Neural cell (in vitro differentiated cells): ENCODE results near the gene LPP. TPM values are rescaled to one million over a fixed set of nuclear protein-coding genes. Genes with fewer than 3 reads are reported as not detected.

ENCODE experiments used
- H2AFZ ChIP-seq: fragments of 200-600, 300-800 bp; sonication (generic), shearing (Covaris generic); 2 replicates; pipeline ENCODE4 v1.6.0; 2014; ENCODE audit warnings: low read depth, mild to moderate bottlenecking, antibody characterized with exemption, low read length, moderate library complexity
- H3F3A ChIP-seq: fragments of 200-600 bp; shearing (Covaris generic); 2 replicates; pipeline ENCODE4 v1.6.1; 2016; ENCODE audit warnings: mild to moderate bottlenecking, moderate library complexity, mixed read lengths, antibody characterized with exemption, low read length; ENCODE audit not compliant: insufficient read depth, poor library complexity, severe bottlenecking
- H3K27ac ChIP-seq: fragments of 200-600, 300-800 bp; sonication (generic), shearing (Covaris generic); 2 replicates; pipeline ENCODE4 v1.5.1; 2014; ENCODE audit warnings: mild to moderate bottlenecking, low read length, moderate library complexity
- H3K27me3 ChIP-seq: fragments of 300-800, 200-600 bp; sonication (generic), shearing (Covaris generic); 2 replicates; pipeline ENCODE4 v1.6.0; 2014; ENCODE audit warnings: mild to moderate bottlenecking, low read depth, low read length, moderate library complexity; ENCODE audit not compliant: insufficient read depth
- H3K36me3 ChIP-seq: fragments of 300-800, 200-600 bp; sonication (generic), shearing (Covaris generic); 2 replicates; pipeline ENCODE4 v1.5.1; 2014; ENCODE audit warnings: mild to moderate bottlenecking, antibody characterized with exemption, low read length, moderate library complexity; ENCODE audit not compliant: insufficient read depth
- H3K4me2 ChIP-seq: fragments of 300-800, 200-600 bp; sonication (generic), shearing (Covaris generic); 2 replicates; pipeline ENCODE4 v1.6.0; 2014; ENCODE audit warnings: mild to moderate bottlenecking, low read length
- H3K4me3 ChIP-seq: fragments of 300-800, 200-600 bp; sonication (generic), shearing (Covaris generic); 2 replicates; pipeline ENCODE4 v1.5.1; 2014; ENCODE audit warnings: mild to moderate bottlenecking, low read length, moderate library complexity
- H3K79me2 ChIP-seq: fragments of 200-600 bp; shearing (Covaris generic); replicated peaks from 2 replicates; pipeline ENCODE4 v1.6.0; 2014; ENCODE audit warnings: mild to moderate bottlenecking, low read length, moderate library complexity; ENCODE audit not compliant: insufficient read depth
- H3K9ac ChIP-seq: fragments of 300-800, 200-600 bp; sonication (generic), shearing (Covaris generic); 2 replicates; pipeline ENCODE4 v1.6.1; 2016; ENCODE audit warnings: mild to moderate bottlenecking, low read length, mixed read lengths
- H3K9me2 ChIP-seq: fragments of 200-600 bp; shearing (Covaris generic); 2 replicates; pipeline ENCODE4 v1.6.1; 2016; ENCODE audit warnings: mild to moderate bottlenecking, low read length, mixed read lengths; ENCODE audit not compliant: insufficient read depth
- H3K9me3 ChIP-seq: fragments of 200-600, 300-800 bp; sonication (generic), shearing (Covaris generic); 2 replicates; pipeline ENCODE4 v1.6.1; 2016; ENCODE audit warnings: mild to moderate bottlenecking, mixed run types, low read length, moderate library complexity, mixed read lengths
- H4K20me1 ChIP-seq: fragments of 200-600 bp; shearing (Covaris generic); 2 replicates; pipeline ENCODE4 v1.6.1; 2016; ENCODE audit warnings: mild to moderate bottlenecking, mixed run types; ENCODE audit not compliant: insufficient read depth
- CTCF ChIP-seq: fragments of 450-650 bp; IDR thresholded peaks from 2 replicates; pipeline ENCODE4 v1.5.1; 2014; ENCODE audit warnings: antibody characterized with exemption, mild to moderate bottlenecking, moderate library complexity; ENCODE audit not compliant: poor library complexity, severe bottlenecking
- EP300 ChIP-seq: fragments of 450-650 bp; conservative IDR thresholded peaks from 2 replicates; pipeline ENCODE4 v1.6.1; 2014; ENCODE audit warnings: antibody characterized with exemption, mild to moderate bottlenecking, moderate library complexity; ENCODE audit not compliant: poor library complexity, severe bottlenecking
- EZH2 ChIP-seq: fragments of 200-600, 300-800 bp; shearing (Covaris generic), sonication (generic); IDR thresholded peaks from 2 replicates; pipeline ENCODE4 v1.6.1; 2014; ENCODE audit warnings: antibody characterized with exemption, low read length, borderline replicate concordance, mild to moderate bottlenecking; ENCODE audit not compliant: insufficient read depth, poor library complexity, severe bottlenecking
- MXI1 ChIP-seq: fragments of 450-650 bp; conservative IDR thresholded peaks from 2 replicates; pipeline ENCODE4 v1.6.1; 2014; ENCODE audit warnings: antibody characterized with exemption, mild to moderate bottlenecking; ENCODE audit not compliant: poor library complexity, severe bottlenecking
- POLR2AphosphoS5 ChIP-seq: IDR thresholded peaks from 2 replicates; pipeline ENCODE4 v1.6.1; 2012
- RAD21 ChIP-seq: fragments of 450-650 bp; conservative IDR thresholded peaks from 2 replicates; pipeline ENCODE4 v1.6.1; 2014; ENCODE audit warnings: antibody characterized with exemption, mild to moderate bottlenecking, moderate library complexity
- SMC3 ChIP-seq: fragments of 450-650 bp; conservative IDR thresholded peaks from 2 replicates; pipeline ENCODE4 v1.6.1; 2014; ENCODE audit warnings: antibody characterized with exemption, mild to moderate bottlenecking, moderate library complexity; ENCODE audit not compliant: poor library complexity
- TAF1 ChIP-seq: IDR thresholded peaks from 2 replicates; pipeline ENCODE4 v1.6.1; 2012; ENCODE audit warnings: low read depth
- polyA plus RNA-seq: library from polyadenylated mRNA; depleted of rRNA; stranded (reverse); fragments of >200 nt; gene quantifications from 2 replicates; pipeline ENCODE4 v1.2.3, GENCODE V29; 2014
- TF ChIP-seq, protein P1 (sequence below): IDR thresholded peaks from 2 replicates; pipeline ENCODE4 v1.6.1; 2012; ENCODE audit warnings: borderline replicate concordance

The LPP gene
- polyA plus RNA-seq, 1 donor from 2014 or later, result 3.0 TPM

DNA sequence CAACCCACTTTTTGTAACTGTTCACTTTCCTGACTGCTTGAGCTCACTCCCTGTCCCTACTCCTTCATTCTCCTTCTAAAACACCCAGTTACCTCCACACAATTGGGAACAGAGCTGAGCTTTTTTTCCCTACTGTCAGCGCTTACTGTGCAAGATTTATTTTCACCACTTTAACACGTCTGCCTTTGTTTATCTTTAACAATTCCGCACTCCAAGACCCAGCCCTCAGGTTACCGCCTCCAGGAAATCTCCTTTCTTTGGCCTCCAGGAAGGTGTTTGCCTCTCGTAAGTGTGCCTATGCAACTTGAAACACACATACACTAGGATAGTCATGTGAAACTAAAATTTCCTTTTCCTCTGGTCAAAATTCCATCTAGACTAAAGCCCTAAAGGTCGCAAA, 745.9 kb downstream of the LPP start:
- no peaks in the 10 kb centered on the region for H3F3A ChIP-seq
- no peak for TF ChIP-seq MXI1
- no peak for TF ChIP-seq POLR2AphosphoS5
- no peak for TF ChIP-seq EP300
- no peak for TF ChIP-seq EZH2
- no peak for TF ChIP-seq SMC3
- TF ChIP-seq, protein P1, sequence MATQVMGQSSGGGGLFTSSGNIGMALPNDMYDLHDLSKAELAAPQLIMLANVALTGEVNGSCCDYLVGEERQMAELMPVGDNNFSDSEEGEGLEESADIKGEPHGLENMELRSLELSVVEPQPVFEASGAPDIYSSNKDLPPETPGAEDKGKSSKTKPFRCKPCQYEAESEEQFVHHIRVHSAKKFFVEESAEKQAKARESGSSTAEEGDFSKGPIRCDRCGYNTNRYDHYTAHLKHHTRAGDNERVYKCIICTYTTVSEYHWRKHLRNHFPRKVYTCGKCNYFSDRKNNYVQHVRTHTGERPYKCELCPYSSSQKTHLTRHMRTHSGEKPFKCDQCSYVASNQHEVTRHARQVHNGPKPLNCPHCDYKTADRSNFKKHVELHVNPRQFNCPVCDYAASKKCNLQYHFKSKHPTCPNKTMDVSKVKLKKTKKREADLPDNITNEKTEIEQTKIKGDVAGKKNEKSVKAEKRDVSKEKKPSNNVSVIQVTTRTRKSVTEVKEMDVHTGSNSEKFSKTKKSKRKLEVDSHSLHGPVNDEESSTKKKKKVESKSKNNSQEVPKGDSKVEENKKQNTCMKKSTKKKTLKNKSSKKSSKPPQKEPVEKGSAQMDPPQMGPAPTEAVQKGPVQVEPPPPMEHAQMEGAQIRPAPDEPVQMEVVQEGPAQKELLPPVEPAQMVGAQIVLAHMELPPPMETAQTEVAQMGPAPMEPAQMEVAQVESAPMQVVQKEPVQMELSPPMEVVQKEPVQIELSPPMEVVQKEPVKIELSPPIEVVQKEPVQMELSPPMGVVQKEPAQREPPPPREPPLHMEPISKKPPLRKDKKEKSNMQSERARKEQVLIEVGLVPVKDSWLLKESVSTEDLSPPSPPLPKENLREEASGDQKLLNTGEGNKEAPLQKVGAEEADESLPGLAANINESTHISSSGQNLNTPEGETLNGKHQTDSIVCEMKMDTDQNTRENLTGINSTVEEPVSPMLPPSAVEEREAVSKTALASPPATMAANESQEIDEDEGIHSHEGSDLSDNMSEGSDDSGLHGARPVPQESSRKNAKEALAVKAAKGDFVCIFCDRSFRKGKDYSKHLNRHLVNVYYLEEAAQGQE, result no peak
- TF ChIP-seq TAF1, result no peak
- no peak for TF ChIP-seq RAD21
- TF ChIP-seq CTCF, result no peak
- no peak overlapping the region for H3K9ac ChIP-seq
- no peak overlapping the region for H3K4me2 ChIP-seq
- no peaks in the 10 kb centered on the region for H3K79me2 ChIP-seq
- no peaks in the 10 kb centered on the region for H4K20me1 ChIP-seq
- H3K27me3 ChIP-seq, result no peaks in the 10 kb centered on the region
- H3K36me3 ChIP-seq, result no peaks in the 10 kb centered on the region
- no peak overlapping the region for H3K27ac ChIP-seq
- no peak overlapping the region for H2AFZ ChIP-seq
- H3K9me3 ChIP-seq, result no peaks in the 10 kb centered on the region
- H3K4me3 ChIP-seq, result no peak overlapping the region
- H3K9me2 ChIP-seq, result no peaks in the 10 kb centered on the region

GRCh38 chr3:188900421-188900951, 746.5 kb downstream of the LPP start:
- no peaks in the 10 kb centered on the region for H3F3A ChIP-seq
- H2AFZ ChIP-seq, result no peak overlapping the region
- TF ChIP-seq EZH2, result no peak
- TF ChIP-seq TAF1, result no peak
- TF ChIP-seq CTCF, result no peak
- no peaks in the 10 kb centered on the region for H3K79me2 ChIP-seq
- H3K27ac ChIP-seq, result no peak overlapping the region
- no peaks in the 10 kb centered on the region for H3K9me3 ChIP-seq
- no peaks in the 10 kb centered on the region for H4K20me1 ChIP-seq
- H3K4me2 ChIP-seq, result no peak overlapping the region
- no peaks in the 10 kb centered on the region for H3K9me2 ChIP-seq
- H3K9ac ChIP-seq, result no peak overlapping the region
- no peaks in the 10 kb centered on the region for H3K36me3 ChIP-seq
- no peak overlapping the region for H3K4me3 ChIP-seq
- H3K27me3 ChIP-seq, result no peaks in the 10 kb centered on the region
